ENCODE results near the gene KRT74. TPM values are rescaled to one million over a fixed set of nuclear protein-coding genes. Genes with fewer than 3 reads are reported as not detected.

Gene KRT74
- polyA plus RNA-seq, 3 donors, result not detected

- DNase-seq (ENCODE audit: low read depth in 3 of 3, low spot score in 2 of 3), result no peak
These were observed 2.3 kb upstream of the KRT74 start for GRCh38 chr12:52575948-52576347.

- no peak for DNase-seq (ENCODE audit: low read depth in 3 of 3, low spot score in 2 of 3)
These were observed 1.6 kb upstream of the KRT74 start for GRCh38 chr12:52575256-52575655.

GRCh38 chr12:52573306-52573705 is 337 bp downstream of the KRT74 start:
- DNase-seq (ENCODE audit: low read depth in 3 of 3, low spot score in 2 of 3), result no peak

GRCh38 chr12:52570511-52570910 is 3.1 kb downstream of the KRT74 start:
- DNase-seq (ENCODE audit: low read depth in 3 of 3, low spot score in 2 of 3), result no peak

- no peak for DNase-seq (ENCODE audit: low read depth in 3 of 3, low spot score in 2 of 3)
These were observed 5.5 kb downstream of the KRT74 start for GRCh38 chr12:52568111-52568510.

- no peak for DNase-seq (ENCODE audit: low read depth in 3 of 3, low spot score in 2 of 3)
These were observed 6.8 kb downstream of the KRT74 start for GRCh38 chr12:52566847-52567291.

- DNase-seq (ENCODE audit: low read depth in 3 of 3, low spot score in 2 of 3), result no peak
These were observed 9.1 kb downstream of the KRT74 start for GRCh38 chr12:52564582-52564981.

- DNase-seq (ENCODE audit: low read depth in 3 of 3, low spot score in 2 of 3), result no peak
These were observed 11.7 kb downstream of the KRT74 start for GRCh38 chr12:52561880-52562449.

GRCh38 chr12:52559979-52560378 is 13.7 kb downstream of the KRT74 start:
- no peak for DNase-seq (ENCODE audit: low read depth in 3 of 3, low spot score in 2 of 3)

GRCh38 chr12:52558781-52559445 is 14.7 kb downstream of the KRT74 start:
- DNase-seq (ENCODE audit: low read depth in 3 of 3, low spot score in 2 of 3), result no peak

- DNase-seq (ENCODE audit: low read depth in 3 of 3, low spot score in 2 of 3), result no peak
These were observed 16.2 kb downstream of the KRT74 start for GRCh38 chr12:52557476-52557875.

- no peak for DNase-seq (ENCODE audit: low read depth in 3 of 3, low spot score in 2 of 3)
These were observed 18.1 kb downstream of the KRT74 start for GRCh38 chr12:52555577-52555976.

- DNase-seq (ENCODE audit: low read depth in 3 of 3, low spot score in 2 of 3), result no peak
These were observed 20.9 kb downstream of the KRT74 start, which contains the start of gene KRT71 for GRCh38 chr12:52552681-52553195. Gene KRT71 (minus strand): TSS chr12:52553145. CDS start chr12:52553077, 68 bp downstream.

- DNase-seq (ENCODE audit: low read depth in 3 of 3, low spot score in 2 of 3), result no peak
These were observed 21.6 kb downstream of the KRT74 start for GRCh38 chr12:52552055-52552454.

GRCh38 chr12:52551216-52551865 is 22.3 kb downstream of the KRT74 start:
- DNase-seq (ENCODE audit: low read depth in 3 of 3, low spot score in 2 of 3), result no peak

- no peak for DNase-seq (ENCODE audit: low read depth in 3 of 3, low spot score in 2 of 3)
These were observed 27.5 kb downstream of the KRT74 start for GRCh38 chr12:52546126-52546525.

GRCh38 chr12:52543985-52544883 is 29.4 kb downstream of the KRT74 start:
- DNase-seq (ENCODE audit: low read depth in 3 of 3, low spot score in 2 of 3), result no peak

- no peak for DNase-seq (ENCODE audit: low read depth in 3 of 3, low spot score in 2 of 3)
These were observed 30.8 kb downstream of the KRT74 start for GRCh38 chr12:52542785-52543318.

- no peak for DNase-seq (ENCODE audit: low read depth in 3 of 3, low spot score in 2 of 3)
These were observed 31.5 kb downstream of the KRT74 start for GRCh38 chr12:52542157-52542556.

GRCh38 chr12:52541709-52542108 is 31.9 kb downstream of the KRT74 start:
- no peak for DNase-seq (ENCODE audit: low read depth in 3 of 3, low spot score in 2 of 3)

All from right renal cortex interstitium (tissue), 3 donors.